Esophagus muscularis mucosa (tissue), 4 donors: ENCODE results near the gene CCNK. TPM values are rescaled to one million over a fixed set of nuclear protein-coding genes. Genes with fewer than 3 reads are reported as not detected.

Experiments used
- DNase-seq: peaks from one replicate; pipeline ENCODE4 v3.0.0-alpha.2; 2017; ENCODE audit errors: extremely low spot score
- H3K27ac ChIP-seq, 4 donors: fragments of 200-600 bp; sonication (generic); replicated peaks in 1 of 4; 1 replicate in 3 of 4; 2 replicates in 1 of 4; pipeline ENCODE4 v1.5.1; 2016 to 2019; ENCODE audit warnings: mild to moderate bottlenecking in 1 of 4
- H3K27me3 ChIP-seq, 4 donors: fragments of 200-600 bp; sonication (generic); one replicate each; pipeline versions ENCODE4 v1.5.1 to v1.6.0; 2016 to 2019
- H3K36me3 ChIP-seq, 4 donors: fragments of 200-600 bp; sonication (generic); one replicate each; pipeline ENCODE4 v1.5.1; 2016 to 2019
- H3K4me1 ChIP-seq, 4 donors: fragments of 200-600 bp; sonication (generic); one replicate each; pipeline ENCODE4 v1.5.1; 2016 to 2019
- H3K4me3 ChIP-seq, 4 donors: fragments of 200-600 bp; sonication (generic); 1 replicate in 2 of 4; 2 replicates in 2 of 4; pipeline ENCODE4 v1.5.1; 2016 to 2019; ENCODE audit warnings: mild to moderate bottlenecking in 4 of 4, moderate library complexity in 1 of 4
- H3K9me3 ChIP-seq, 4 donors: fragments of 200-600 bp; sonication (generic); 1 replicate in 3 of 4; 2 replicates in 1 of 4; pipeline ENCODE4 v1.5.1; 2016 to 2019
- CTCF ChIP-seq, 3 experiments: fragments of 200-600 bp in 2 of 3; fragments of 450-650 bp in 1 of 3; sonication (generic) in 2 of 3; IDR thresholded peaks; one replicate each; pipeline ENCODE4 v1.5.1; 2017 to 2019; ENCODE audit warnings: antibody characterized with exemption in 3 of 3, mild to moderate bottlenecking in 2 of 3, moderate library complexity in 1 of 3
- EP300 ChIP-seq: sonication (generic); formaldehyde crosslinking; IDR thresholded peaks from one replicate; pipeline ENCODE4 v1.6.1; 2017; ENCODE audit warnings: antibody characterized with exemption
- POLR2A ChIP-seq: fragments of 450-650 bp; IDR thresholded peaks from one replicate; pipeline ENCODE4 v1.6.1; 2017; ENCODE audit warnings: antibody characterized with exemption, moderate library complexity, mild to moderate bottlenecking, low read depth
- POLR2AphosphoS5 ChIP-seq, 2 donors: sonication (generic); formaldehyde crosslinking; IDR thresholded peaks; one replicate each; pipeline ENCODE4 v1.6.1; 2017; ENCODE audit warnings: antibody characterized with exemption in 2 of 2
- WGBS: methylation state at CpG from one replicate; pipeline ENCODE4 v1.1.5; 2018; 5-methylcytosine and 5-hydroxymethylcytosine counted together
- intact Hi-C: fragments of 100-400 bp; cut with DNase I; formaldehyde crosslinking; loops from one replicate; pipeline ENCODE4 v1.15.1; 2023
- total RNA-seq, 4 donors: library from RNA; depleted of rRNA; stranded (reverse); fragments of >200 nt; gene quantifications; one replicate each; pipeline versions ENCODE4 v1.1.0 to v1.2.1, GENCODE V29; 2016

CCNK gene
- total RNA-seq, 4 donors from 2014 or later: 10.4 to 21.2 (median 16.5) TPM

GRCh38 chr14:99551034-99551922 is 70.1 kb downstream of the CCNK start:
- H3K4me1 ChIP-seq: peaks cover 44 to 90% (median 84%) of the 10 kb centered on the region in 4 donors
- no peaks in the 10 kb centered on the region for H3K36me3 ChIP-seq
- peak overlapping the region in 1 of 4 donors; percentile 88 for H3K27ac ChIP-seq
- no peaks in the 10 kb centered on the region for H3K27me3 ChIP-seq
- TF ChIP-seq EP300 (no peak), POLR2A (no peak), POLR2AphosphoS5 (IDR thresholded peaks at IDR 0.05) (no peak), CTCF (IDR thresholded peaks at IDR 0.05) (no peak)
- no peaks in the 10 kb centered on the region for H3K9me3 ChIP-seq
- WGBS: 87% methylated on average over 10 of the region's 11 CpGs
- intact Hi-C loops: no loop called here
- H3K4me3 ChIP-seq: no peak overlapping the region
- DNase-seq: no peak

- DNase-seq: no peak
- intact Hi-C loops: no loop called here
- TF ChIP-seq POLR2AphosphoS5 (IDR thresholded peaks at IDR 0.05) (no peak), CTCF (IDR thresholded peaks at IDR 0.05) (no peak), EP300 (no peak)
- no peak overlapping the region for H3K4me3 ChIP-seq
- H3K9me3 ChIP-seq: no peaks in the 10 kb centered on the region
- peaks cover 44 to 89% (median 80%) of the 10 kb centered on the region in 4 donors for H3K4me1 ChIP-seq
- peak overlapping the region; percentile 22 to 90 (median 83) for H3K27ac ChIP-seq
- 85% methylated on average over 8 of the region's 9 CpGs for WGBS
- H3K27me3 ChIP-seq: no peaks in the 10 kb centered on the region
- no peaks in the 10 kb centered on the region for H3K36me3 ChIP-seq
These were observed 70.9 kb downstream of the CCNK start for GRCh38 chr14:99552021-99552553.

- no peak for DNase-seq
- H3K27ac ChIP-seq: peak overlapping the region; percentile 22 to 90 (median 83)
- TF ChIP-seq EP300 (no peak), CTCF (IDR thresholded peaks at IDR 0.05) (no peak), POLR2AphosphoS5 (IDR thresholded peaks at IDR 0.05) (no peak), POLR2A (no peak)
- H3K36me3 ChIP-seq: no peaks in the 10 kb centered on the region
- intact Hi-C loops: no loop called here
- no peaks in the 10 kb centered on the region for H3K9me3 ChIP-seq
- 70% methylated on average over 10 of the region's 13 CpGs for WGBS
- no peak overlapping the region for H3K4me3 ChIP-seq
- H3K4me1 ChIP-seq: peaks cover 44 to 94% (median 81%) of the 10 kb centered on the region in 4 donors
- no peaks in the 10 kb centered on the region for H3K27me3 ChIP-seq
These were observed 71.5 kb downstream of the CCNK start for GRCh38 chr14:99552572-99553216.

- no peaks in the 10 kb centered on the region for H3K9me3 ChIP-seq
- DNase-seq: no peak
- H3K4me3 ChIP-seq: no peak overlapping the region
- peaks cover 37 to 91% (median 77%) of the 10 kb centered on the region in 4 donors for H3K4me1 ChIP-seq
- peak overlapping the region; percentile 70 to 90 (median 83) for H3K27ac ChIP-seq
- WGBS: 52% methylated on average over 4 of the region's 12 CpGs
- TF ChIP-seq POLR2A (no peak), POLR2AphosphoS5 (IDR thresholded peaks at IDR 0.05) (no peak), EP300 (no peak), CTCF (IDR thresholded peaks at IDR 0.05) (no peak)
- intact Hi-C loops: no loop called here
- H3K36me3 ChIP-seq: no peaks in the 10 kb centered on the region
- H3K27me3 ChIP-seq: no peaks in the 10 kb centered on the region
These were observed 73.0 kb downstream of the CCNK start for GRCh38 chr14:99554184-99554583.
